Fibroblast of peridontal ligament (primary cell): Measurements from ENCODE around the gene ZNF226.
A peak's percentile ranks its signal among the peaks of the same experiment; 100 is the strongest.
"Not testable (repeated sequence)": the region's sequence is repeated elsewhere in the genome, so short reads cannot be mapped to it uniquely, and the experiment has no call there.

ENCODE experiments used
- DNase-seq: peaks from one replicate; pipeline ENCODE4 v3.0.0-alpha.2; 2010; ENCODE audit errors: extremely low read depth

The ZNF226 gene

GRCh38 chr19:44212250-44212865, 47.5 kb downstream of the ZNF226 start, which contains the start of gene ZNF227:
Gene ZNF227, plus strand, starts transcription at chr19:44212532. Its CDS starts 5,261 bp downstream, at chr19:44217793.
- peak; percentile 98 for DNase-seq

GRCh38 chr19:44212866-44213346, 48.0 kb downstream of the ZNF226 start:
- DNase-seq, result peak; percentile 37

- DNase-seq, result not testable (repeated sequence)
These were observed 55.0 kb downstream of the ZNF226 start for GRCh38 chr19:44219926-44220325.

DNA sequence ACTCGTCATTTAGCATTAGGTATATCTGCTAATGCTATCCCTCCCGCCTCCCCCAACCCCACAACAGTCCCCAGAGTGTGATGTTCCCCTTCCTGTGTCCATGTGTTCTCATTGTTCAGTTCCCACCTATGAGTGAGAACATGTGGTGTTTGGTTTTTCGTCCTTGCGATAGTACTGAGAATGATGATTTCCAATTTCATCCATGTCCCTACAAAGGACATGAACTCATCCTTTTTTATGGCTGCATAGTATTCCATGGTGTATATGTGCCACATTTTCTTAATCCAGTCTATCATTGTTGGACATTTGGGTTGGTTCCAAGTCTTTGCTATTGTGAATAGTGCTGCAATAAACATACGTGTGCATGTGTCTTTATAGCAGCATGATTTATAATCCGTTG, 55.9 kb downstream of the ZNF226 start:
- DNase-seq, result not testable (repeated sequence)

- not testable (repeated sequence) for DNase-seq
These were observed 56.4 kb downstream of the ZNF226 start for GRCh38 chr19:44221291-44221690.
